K562 (cell line): ENCODE results near the gene GADD45G. TPM values are rescaled to one million over a fixed set of nuclear protein-coding genes. Genes with fewer than 3 reads are reported as not detected.

Experiments used
- polyA plus RNA-seq, 8 experiments: library from polyadenylated mRNA; depleted of rRNA in 4 of 8; stranded (reverse) in 5 of 8; unstranded in 3 of 8; fragments of >200 nt; fragmentation: Nextera tagmentation in 2 of 8; fragmentation: Illumina TruSeq in 1 of 8; extraction: Ambion mirVana in 2 of 8; extraction: Trizol in 1 of 8; gene quantifications; 2 replicates each; pipeline versions ENCODE4 v1.2.1 to v1.2.3, GENCODE V29; 2011 to 2014; ENCODE audit warnings: inconsistent platforms in 1 of 8, missing spikeins in 1 of 8
- total RNA-seq, 7 experiments: library from RNA; depleted of rRNA in 6 of 7; stranded (reverse); fragments of >200 nt in 6 of 7; fragmentation: Illumina TruSeq in 2 of 7; extraction: Trizol in 2 of 7; gene quantifications; 2 replicates each; pipeline versions ENCODE4 v1.2.1 to v1.2.3, GENCODE V29; 2011 to 2021; ENCODE audit warnings: low replicate concordance in 1 of 7

GADD45G gene
- total and polyA plus RNA-seq, 9 of the 15 experiments (the other 6 are each of a cell fraction or from before 2014, with no cell fraction given), result 0.20 to 0.34 TPM; not detected in 7

Other genes starting within 250 kb of the GADD45G start
- 2.3 and 2.5 TPM in 2 replicates for gene SEMA4D, start 106.9 kb upstream of the GADD45G start, total RNA-seq (2014; rRNA removed)
- 1.4 and 1.8 TPM in 2 replicates for gene SEMA4D, start 106.9 kb upstream of the GADD45G start, total RNA-seq (2014; rRNA removed; fragmentation: Illumina TruSeq; extraction: Trizol)
- gene SEMA4D, start 106.9 kb upstream of the GADD45G start, total RNA-seq (2015; rRNA removed; fragmentation: Illumina TruSeq; extraction: Trizol), result 1.4 and 1.8 TPM in 2 replicates
- 4.7 and 5.1 TPM in 2 replicates for gene SEMA4D, start 106.9 kb upstream of the GADD45G start, total RNA-seq (2021)
- gene SEMA4D, start 106.9 kb upstream of the GADD45G start, polyA plus RNA-seq (2011; rRNA removed), result 0.64 and 0.68 TPM in 2 replicates
- 1.9 and 2.7 TPM in 2 replicates for gene SEMA4D, start 106.9 kb upstream of the GADD45G start, polyA plus RNA-seq (2014; fragmentation: Illumina TruSeq; extraction: Trizol)
- under 1 TPM; 0.38 to 0.45 TPM for gene SEMA4D, start 106.9 kb upstream of the GADD45G start, polyA plus RNA-seq (2014; fragmentation: Nextera tagmentation; extraction: Ambion mirVana)
- gene SEMA4D, start 106.9 kb upstream of the GADD45G start, polyA plus RNA-seq (2014; rRNA removed), result 1.3 and 1.9 TPM in 2 replicates